IPS-18c (cell line): ENCODE data around the gene CCDC88B.
"Not testable (repeated sequence)": the region's sequence is repeated elsewhere in the genome, so short reads cannot be mapped to it uniquely, and the experiment has no call there.

Experiments
- H3K4me3 ChIP-seq: 2 replicates; pipeline ENCODE4 v1.7.0; 2013; ENCODE audit warnings: low read depth, mild to moderate bottlenecking, low read length, moderate library complexity; ENCODE audit not compliant: insufficient read depth
- H3K9me3 ChIP-seq: one replicate; pipeline ENCODE4 v1.6.1; 2013; ENCODE audit warnings: mild to moderate bottlenecking, low read length, moderate library complexity; ENCODE audit not compliant: control insufficient read depth, insufficient read depth

The CCDC88B gene

GRCh38 chr11:64317961-64318765 is 21.8 kb upstream of the CCDC88B start, which contains the start of gene PRDX5:
PRDX5 (plus strand) TSS chr11:64318121; CDS start chr11:64318216, 95 bp downstream.
- H3K9me3 ChIP-seq: no peaks in the 10 kb centered on the region
- H3K4me3 ChIP-seq: peak within 1 kb of the TSS; percentile 95

DNA sequence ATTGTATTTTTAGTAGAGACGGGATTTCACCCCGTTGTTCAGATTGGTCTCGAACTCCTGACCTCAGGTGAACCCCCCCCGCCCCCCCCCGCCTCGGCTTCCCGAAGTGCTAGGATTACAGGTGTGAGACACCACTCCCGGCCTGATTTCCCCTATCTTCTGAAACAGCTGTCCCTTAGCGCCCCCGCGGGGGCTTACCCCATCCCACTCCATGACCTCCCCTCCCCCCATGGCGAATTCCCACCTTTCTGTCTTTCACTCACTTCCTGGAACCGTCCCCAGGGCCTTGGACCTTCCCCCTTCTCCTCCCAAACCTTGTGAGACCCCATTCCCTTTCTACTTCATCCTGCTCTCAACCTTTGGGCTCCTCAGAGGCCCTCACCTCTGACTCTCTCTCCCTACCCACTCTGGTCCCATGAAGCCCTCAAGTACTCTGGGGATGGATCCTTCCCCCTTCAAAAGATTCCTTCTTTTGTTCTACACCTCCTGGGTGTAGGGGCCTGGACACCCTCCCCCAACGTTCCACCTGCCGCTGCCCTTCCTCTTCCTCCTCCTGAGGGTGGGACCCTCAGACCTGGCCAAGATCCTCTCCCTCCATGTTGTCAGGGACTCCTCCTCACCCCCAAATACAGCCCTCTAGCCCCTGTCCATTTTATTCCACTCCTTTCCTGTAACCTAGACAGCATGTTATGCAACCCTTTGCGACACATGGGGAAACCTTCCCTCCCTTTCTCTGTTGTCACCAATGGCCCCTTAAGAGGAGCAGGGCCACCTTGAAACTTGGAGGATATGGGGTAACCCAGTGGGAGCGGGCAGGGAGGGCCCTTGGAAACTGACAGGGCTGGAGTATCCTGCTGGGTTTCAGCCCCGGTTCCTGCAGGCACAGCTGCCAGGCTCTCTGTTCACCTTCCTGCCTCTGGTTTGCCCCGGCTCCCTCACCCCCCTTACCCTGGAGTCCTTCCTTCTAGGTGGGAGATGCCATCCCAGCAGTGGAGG is 20.9 kb upstream of the CCDC88B start:
- peak overlapping the region; percentile 95 for H3K4me3 ChIP-seq

DNA sequence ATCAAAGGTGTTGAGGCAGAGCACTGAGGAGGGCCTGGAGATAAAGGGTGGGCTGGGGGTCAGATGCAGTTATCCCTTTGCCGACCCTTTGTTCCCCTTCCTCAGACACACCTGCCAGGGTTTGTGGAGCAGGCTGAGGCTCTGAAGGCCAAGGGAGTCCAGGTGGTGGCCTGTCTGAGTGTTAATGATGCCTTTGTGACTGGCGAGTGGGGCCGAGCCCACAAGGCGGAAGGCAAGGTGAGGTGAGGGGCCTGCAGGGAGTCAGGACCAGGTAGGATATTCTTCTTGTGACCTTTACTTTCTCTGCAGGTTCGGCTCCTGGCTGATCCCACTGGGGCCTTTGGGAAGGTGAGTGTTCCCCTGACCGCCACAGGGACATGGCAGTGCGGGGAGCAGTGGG is 19.4 kb upstream of the CCDC88B start:
- H3K4me3 ChIP-seq: no peak overlapping the region; the same call in 1 of the 2 replicates
- H3K9me3 ChIP-seq: no peaks in the 10 kb centered on the region

More for the DNA sequence above, 20.9 kb upstream of the CCDC88B start:
- H3K9me3 ChIP-seq: no peaks in the 10 kb centered on the region

DNA sequence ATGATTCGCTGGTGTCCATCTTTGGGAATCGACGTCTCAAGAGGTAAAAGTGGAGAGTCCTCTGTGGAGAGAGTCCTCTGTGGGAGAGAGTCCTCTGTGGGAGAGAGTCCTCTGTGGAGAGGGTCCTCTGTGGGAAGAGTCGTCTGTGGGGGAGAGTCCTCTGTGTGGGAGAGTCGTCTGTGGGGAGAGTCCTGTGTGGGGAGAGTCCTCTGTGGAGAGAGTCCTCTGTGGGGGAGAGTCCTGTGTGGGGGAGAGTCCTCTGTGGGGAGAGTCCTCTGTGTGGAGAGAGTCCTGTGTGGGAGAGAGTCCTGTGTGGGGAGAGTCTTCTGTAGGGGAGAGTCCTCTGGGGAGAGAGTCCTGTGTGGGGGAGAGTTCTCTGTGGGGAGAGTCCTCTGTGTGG is 19.0 kb upstream of the CCDC88B start:
- Histone ChIP-seq H3K4me3 (no peak overlapping the region), H3K9me3 (no peaks in the 10 kb centered on the region)

GRCh38 chr11:64321533-64321932 is 18.5 kb upstream of the CCDC88B start:
- Histone ChIP-seq H3K9me3 (no peaks in the 10 kb centered on the region), H3K4me3 (no peak overlapping the region)

GRCh38 chr11:64322925-64323260 is 17.1 kb upstream of the CCDC88B start:
- no peaks in the 10 kb centered on the region for H3K9me3 ChIP-seq
- H3K4me3 ChIP-seq: no peak overlapping the region

DNA sequence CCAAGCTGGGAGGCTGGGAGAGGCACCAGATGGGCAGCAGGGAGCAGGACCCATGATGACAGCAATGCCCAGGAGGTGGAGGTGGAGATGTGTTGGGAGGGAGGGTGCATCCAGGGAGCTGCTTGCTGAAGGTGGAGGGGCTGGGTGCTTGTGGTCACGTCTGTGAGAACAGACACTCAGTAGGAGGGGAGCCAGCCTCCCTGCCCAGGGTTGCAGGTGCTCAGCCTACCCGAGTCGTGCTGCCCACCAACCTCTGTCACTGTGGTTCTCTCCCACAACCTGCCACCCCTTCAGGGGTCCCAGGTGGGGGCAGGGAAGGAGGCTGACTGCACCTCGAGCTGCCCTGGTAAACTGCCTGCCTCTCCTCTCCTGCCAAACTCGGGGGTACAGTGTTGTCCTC is 16.6 kb upstream of the CCDC88B start:
- Histone ChIP-seq H3K9me3 (no peaks in the 10 kb centered on the region), H3K4me3 (no peak overlapping the region)

- not testable (repeated sequence) for H3K9me3 ChIP-seq, H3K4me3 ChIP-seq
These were observed 16.0 kb upstream of the CCDC88B start for GRCh38 chr11:64323984-64324383.

GRCh38 chr11:64324692-64325469 is 15.1 kb upstream of the CCDC88B start:
- Histone ChIP-seq H3K9me3 (no peaks in the 10 kb centered on the region), H3K4me3 (no peak overlapping the region)

- H3K9me3 ChIP-seq: no peaks in the 10 kb centered on the region
- no peak overlapping the region for H3K4me3 ChIP-seq
These were observed 12.6 kb upstream of the CCDC88B start for GRCh38 chr11:64327375-64327774.

- no peaks in the 10 kb centered on the region for H3K9me3 ChIP-seq
- no peak overlapping the region for H3K4me3 ChIP-seq
These were observed 12.0 kb upstream of the CCDC88B start for GRCh38 chr11:64327993-64328392.

- Histone ChIP-seq H3K4me3 (no peak overlapping the region), H3K9me3 (no peaks in the 10 kb centered on the region)
These were observed 9.1 kb upstream of the CCDC88B start for GRCh38 chr11:64330888-64331287.

- Histone ChIP-seq H3K4me3 (no peak overlapping the region), H3K9me3 (no peaks in the 10 kb centered on the region)
These were observed 8.2 kb upstream of the CCDC88B start for GRCh38 chr11:64331569-64332371.

DNA sequence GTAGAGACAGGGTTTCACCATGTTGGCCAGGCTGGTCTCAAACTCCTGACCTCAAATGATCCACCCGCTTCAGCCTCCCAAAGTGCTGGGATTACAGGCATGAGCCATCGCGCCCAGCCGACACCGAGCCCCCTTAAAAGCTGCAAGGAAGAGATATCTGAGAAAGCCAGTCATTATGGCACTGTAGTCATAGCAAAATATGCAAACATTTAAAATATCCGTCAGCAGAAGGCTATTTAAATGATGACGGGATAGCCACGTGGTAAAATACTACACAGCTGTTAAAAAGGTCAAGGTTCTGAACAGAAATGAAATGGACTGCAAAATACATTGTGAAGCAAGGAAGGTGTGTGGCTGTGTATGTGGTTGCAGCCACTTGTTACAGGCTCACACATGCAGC is 6.4 kb upstream of the CCDC88B start:
- no peak overlapping the region for H3K4me3 ChIP-seq
- H3K9me3 ChIP-seq: no peaks in the 10 kb centered on the region

- H3K4me3 ChIP-seq: no peak overlapping the region
- H3K9me3 ChIP-seq: no peaks in the 10 kb centered on the region
These were observed 5.0 kb upstream of the CCDC88B start for GRCh38 chr11:64334764-64335735.
